GM19455 (cell line): ENCODE data around the gene NHLH2.

Experiments
- ATAC-seq: cut with Tn5 transposase; IDR thresholded peaks from one replicate; pipeline ENCODE4 v1.9.1; 2021; ENCODE audit not compliant: unreplicated experiment

The NHLH2 gene

DNA sequence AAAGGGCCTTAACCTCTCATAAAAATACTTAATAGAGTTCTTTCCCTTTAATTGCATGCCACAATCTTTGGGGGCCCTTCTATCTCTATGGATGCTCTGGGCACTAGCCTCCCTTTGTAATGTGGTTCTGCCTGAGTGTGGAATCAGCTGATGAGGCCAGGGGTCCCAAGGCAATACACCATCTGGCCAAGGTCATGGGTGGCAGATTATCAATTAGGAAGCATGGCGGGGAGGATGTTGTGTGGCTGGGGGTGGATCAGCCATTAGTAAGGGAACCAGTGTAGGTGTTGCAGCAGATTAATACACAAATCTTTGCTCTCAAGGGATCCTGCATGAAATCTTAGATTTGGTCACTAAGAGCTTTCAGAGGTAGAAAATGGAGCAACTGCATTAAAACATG is 35.3 kb downstream of the NHLH2 start:
- no peak for ATAC-seq

DNA sequence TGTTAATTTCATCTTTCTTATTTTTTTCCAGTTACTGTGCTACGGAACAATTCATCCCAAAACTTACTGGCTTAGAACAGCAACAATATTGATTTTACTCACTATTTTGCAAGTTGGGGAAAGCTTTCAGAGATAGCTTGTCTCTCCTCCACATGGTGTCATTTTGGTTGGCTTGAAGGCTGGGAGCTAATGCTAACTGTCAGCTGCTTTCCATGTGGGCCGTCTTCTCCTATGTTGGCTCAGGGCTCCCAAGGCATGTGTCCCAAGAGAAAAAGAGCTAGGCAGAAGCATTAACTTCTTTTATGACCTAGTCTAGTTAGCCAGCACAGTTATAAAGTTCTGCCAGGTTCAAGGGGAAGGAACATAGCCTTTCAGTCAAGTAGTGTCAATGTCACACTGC is 38.5 kb downstream of the NHLH2 start:
- ATAC-seq: no peak

DNA sequence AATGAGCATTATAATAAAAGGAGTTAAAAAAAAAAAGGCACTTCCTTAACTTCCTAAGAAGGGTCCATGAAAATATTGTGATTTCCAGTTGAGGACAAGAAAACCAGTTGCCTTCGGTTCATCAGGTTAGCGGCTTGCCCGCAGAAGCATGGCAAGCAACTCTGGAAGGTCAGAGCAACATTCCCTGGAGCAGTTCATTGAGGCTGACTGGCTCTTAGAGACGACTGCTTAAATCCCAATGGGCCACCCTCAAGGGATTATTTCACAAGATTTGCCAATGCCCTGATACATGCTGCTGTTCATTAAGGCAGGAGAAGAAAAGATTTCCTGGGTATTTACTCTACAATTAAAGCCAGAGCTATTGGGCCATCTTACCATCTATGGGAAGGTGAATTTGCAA is 43.4 kb downstream of the NHLH2 start:
- no peak for ATAC-seq

DNA sequence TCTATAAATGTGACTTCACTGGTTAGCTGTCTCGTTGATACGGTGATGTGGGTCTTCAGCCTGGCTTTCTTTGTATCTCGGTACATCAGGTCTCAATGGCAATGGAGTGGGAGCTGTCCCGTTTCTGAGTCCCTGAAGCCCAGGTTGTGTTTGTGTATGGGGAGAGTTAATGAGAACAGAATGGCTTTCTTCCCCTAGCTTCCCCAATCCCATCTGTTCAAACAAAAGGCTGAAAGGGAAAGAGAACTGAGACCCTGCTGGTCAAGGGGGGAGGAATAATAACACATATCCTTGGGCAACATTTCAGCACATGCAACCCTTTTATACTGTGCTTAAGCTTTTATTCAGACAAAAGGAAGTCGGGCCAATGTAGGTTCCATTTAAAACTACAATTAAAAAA is 44.0 kb downstream of the NHLH2 start:
- no peak for ATAC-seq

DNA sequence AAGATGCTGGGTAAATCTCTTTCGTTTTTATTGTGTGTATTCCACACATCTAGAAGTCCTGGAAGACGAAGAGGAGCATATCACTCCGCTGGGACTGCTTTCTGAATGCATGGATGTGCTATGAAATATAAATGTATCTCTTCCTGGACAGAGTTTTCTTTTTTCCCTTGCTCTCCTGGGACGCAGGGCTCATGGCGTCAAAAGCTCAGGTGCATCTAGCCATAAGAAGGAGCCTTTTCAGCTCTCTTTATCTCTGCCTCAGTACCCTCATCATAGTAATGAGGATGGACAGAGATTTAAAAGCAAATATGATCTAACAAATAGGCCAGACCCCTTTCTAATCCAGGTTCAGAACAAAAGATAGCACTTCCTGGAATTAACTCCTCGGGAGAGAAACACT is 44.9 kb downstream of the NHLH2 start:
- ATAC-seq: no peak

DNA sequence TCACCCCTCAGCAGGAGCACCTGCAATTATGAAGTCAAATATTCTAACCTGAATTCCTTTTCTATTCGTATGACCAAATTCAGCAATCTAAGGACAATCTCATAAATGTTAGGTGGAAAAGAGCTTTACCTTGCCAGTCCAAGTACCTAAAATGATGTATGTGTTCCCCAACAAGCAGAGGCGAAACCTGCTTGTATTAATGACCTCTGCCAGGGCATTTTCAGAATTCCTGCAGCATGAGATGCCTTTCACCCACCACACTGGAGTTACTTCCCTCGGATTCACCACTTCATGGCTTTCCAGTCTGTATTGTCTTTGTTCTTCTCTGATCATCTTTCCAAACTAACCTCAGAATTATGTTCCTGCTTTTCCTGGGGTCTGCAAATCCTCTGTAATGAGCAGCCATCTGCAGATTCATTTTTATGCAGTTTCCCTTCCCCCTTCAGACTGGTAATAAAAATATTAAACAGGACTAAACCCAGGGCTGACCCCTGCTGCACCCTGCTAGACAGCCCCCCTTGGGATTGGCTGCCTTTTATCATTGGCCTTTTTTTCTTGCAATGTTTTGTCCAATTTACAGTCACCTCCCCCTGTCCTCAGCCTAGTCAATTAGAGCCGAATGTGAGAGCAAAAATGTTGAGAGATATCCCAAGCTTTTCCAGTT is 45.8 kb downstream of the NHLH2 start:
- ATAC-seq: no peak

DNA sequence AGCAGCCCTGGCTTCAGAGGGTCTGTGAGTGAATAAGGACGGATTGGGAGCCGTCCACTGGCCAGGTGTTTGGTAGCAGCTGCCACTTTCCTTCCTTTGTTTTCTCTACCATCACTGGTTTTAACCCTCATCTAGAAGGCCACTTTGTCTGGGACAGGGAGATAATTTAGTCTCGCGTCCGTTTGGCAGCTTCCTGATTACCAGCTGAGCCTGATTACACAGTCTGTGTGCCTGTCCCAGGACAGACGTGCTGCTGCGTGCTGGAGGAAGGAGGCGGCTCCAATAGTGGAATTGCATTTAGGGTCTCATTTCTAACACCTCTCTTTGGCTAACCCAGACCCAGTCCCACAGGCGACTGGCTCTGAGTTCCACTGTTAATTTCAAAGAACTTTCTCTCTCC is 47.8 kb downstream of the NHLH2 start:
- no peak for ATAC-seq

DNA sequence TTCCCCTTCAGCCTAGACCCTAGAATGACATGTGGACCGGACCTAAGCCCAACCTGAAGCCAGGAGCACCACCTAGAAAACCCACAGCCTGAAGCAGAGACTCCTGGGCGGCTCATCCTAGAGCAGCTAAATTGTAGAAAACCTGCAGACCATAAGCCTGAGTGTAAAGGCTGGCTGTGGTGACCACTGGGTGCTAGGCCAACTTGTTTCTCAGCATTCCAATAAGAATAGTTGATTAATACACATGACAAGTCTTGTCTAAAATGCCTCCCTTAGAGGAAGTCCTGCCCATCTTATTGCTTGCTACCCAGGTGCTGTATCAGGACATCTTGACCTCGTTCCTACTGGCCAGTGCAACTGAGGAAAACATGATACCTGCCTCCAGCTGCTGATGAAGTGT is 49.1 kb downstream of the NHLH2 start:
- ATAC-seq: no peak

DNA sequence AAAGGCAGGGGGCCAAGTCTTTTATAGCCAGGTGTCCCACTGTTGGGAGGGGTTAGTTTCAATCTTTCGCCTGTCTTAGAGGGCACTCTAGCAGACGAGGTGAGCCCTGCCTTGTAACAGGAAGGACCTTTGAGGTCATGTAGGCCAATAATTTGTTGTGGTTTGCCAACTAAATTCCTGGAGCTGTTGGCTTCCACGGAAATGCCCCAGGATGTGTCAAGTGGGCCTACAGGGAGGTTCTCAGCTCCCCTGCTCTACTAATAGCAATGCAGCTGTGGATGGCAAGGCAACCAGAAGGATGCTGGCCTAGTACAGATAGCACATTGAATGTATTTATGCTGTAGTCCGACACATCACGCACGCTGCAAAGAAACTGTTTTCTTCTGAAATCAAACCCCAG is 50.1 kb downstream of the NHLH2 start:
- ATAC-seq: no peak

DNA sequence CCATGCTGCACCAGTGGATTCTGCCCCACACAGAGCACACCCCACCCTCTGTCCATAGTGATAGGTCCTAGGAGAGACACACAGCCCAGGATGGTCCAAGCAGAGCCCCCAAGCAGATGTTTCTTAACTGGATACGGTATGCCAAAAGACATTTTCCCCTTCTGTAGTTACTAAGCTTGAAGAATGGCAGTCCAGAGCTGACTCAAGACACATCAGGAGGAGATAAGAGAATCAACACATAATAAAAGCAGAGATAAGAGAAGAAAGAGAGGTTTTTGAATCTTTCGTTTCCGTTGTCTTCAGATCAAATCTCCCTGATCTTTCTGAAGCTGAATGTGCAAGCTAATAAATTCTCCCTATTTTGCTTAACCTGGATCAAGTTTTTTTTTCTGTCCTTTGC is 50.6 kb downstream of the NHLH2 start:
- ATAC-seq: no peak
